Activated T-cell treated with anti-CD3 and anti-CD28 coated beads, Interleukin-2, amount 50 U/mL, for 72 hours (primary cell): ENCODE data around the gene ACP5. TPM values are rescaled to one million over a fixed set of nuclear protein-coding genes. Genes with fewer than 3 reads are reported as not detected.
"Not testable (repeated sequence)": the region's sequence is repeated elsewhere in the genome, so short reads cannot be mapped to it uniquely, and the experiment has no call there.

ENCODE experiments used
- ATAC-seq, 2 donors: fragments of 150-1000 bp; cut with Tn5 transposase; replicated peaks in 1 of 2; 2 replicates each; pipeline ENCODE4 v1.10.0; 2021; ENCODE audit warnings: moderate library complexity in 2 of 2, mild to moderate bottlenecking in 1 of 2
- DNase-seq, 2 donors: peaks; one replicate each; pipeline ENCODE4 v3.0.0; 2021 to 2022; ENCODE audit warnings: mixed read lengths in 1 of 2
- H3K27ac Mint-ChIP-seq: one replicate; pipeline ENCODE4 v1.8.0; 2022; ENCODE audit warnings: mild to moderate bottlenecking, moderate library complexity, mixed read lengths
- H3K27me3 Mint-ChIP-seq: one replicate; pipeline ENCODE4 v1.8.0; 2022; ENCODE audit warnings: low read depth, mixed read lengths
- H3K36me3 Mint-ChIP-seq, 2 donors: one replicate each; pipeline ENCODE4 v1.8.0; 2022; ENCODE audit warnings: mixed read lengths in 2 of 2, mild to moderate bottlenecking in 1 of 2; ENCODE audit not compliant: insufficient read depth in 2 of 2
- H3K4me1 Mint-ChIP-seq: one replicate; pipeline ENCODE4 v1.8.0; 2022; ENCODE audit warnings: low read depth, mixed read lengths
- H3K4me3 Mint-ChIP-seq, 2 donors: one replicate each; pipeline ENCODE4 v1.8.0; 2022; ENCODE audit warnings: mild to moderate bottlenecking in 2 of 2, mixed read lengths in 2 of 2, moderate library complexity in 2 of 2
- H3K9me3 Mint-ChIP-seq, 2 donors: one replicate each; pipeline ENCODE4 v1.8.0; 2022; ENCODE audit warnings: mixed read lengths in 2 of 2
- total RNA-seq, 2 donors: library from RNA; stranded (reverse); gene quantifications; one replicate each; pipeline ENCODE4 v1.2.3, GENCODE V29; 2022

The ACP5 gene
- 10 to 100 TPM; 22.9 to 31.5 TPM for total RNA-seq

GRCh38 chr19:11577451-11578257, at the start of gene ACP5:
Gene ACP5 (minus strand): TSS chr19:11577645. CDS start chr19:11577317, 328 bp downstream.
- Mint-ChIP-seq H3K9me3 (no peaks in the 10 kb centered on the region), H3K36me3 (peaks cover 1 to 3% of the 10 kb centered on the region in 2 donors), H3K4me1 (peaks cover 45% of the 10 kb centered on the region), H3K4me3 (peak within 1 kb of the TSS; percentile 74 to 75), H3K27ac (no peak within 1 kb of the TSS), H3K27me3 (no peaks in the 10 kb centered on the region)
- DNase-seq (no peak), ATAC-seq (no peak)

- Mint-ChIP-seq H3K9me3 (peaks cover under 1 to 2% of the 10 kb centered on the region in 2 donors), H3K27me3 (peaks cover 20% of the 10 kb centered on the region), H3K27ac (no peak overlapping the region), H3K36me3 (peaks cover 3 to 7% of the 10 kb centered on the region in 2 donors), H3K4me1 (peaks cover 18% of the 10 kb centered on the region), H3K4me3 (no peak overlapping the region)
- DNase-seq (no peak), ATAC-seq (no peak)
These were observed 48.8 kb upstream of the ACP5 start for GRCh38 chr19:11626252-11626651.

GRCh38 chr19:11624069-11624463, 46.6 kb upstream of the ACP5 start:
- Mint-ChIP-seq H3K27me3 (peaks cover 13% of the 10 kb centered on the region), H3K9me3 (peaks cover 0 to 5% of the 10 kb centered on the region in 2 donors), H3K4me1 (peaks cover 18% of the 10 kb centered on the region), H3K27ac (no peak overlapping the region), H3K4me3 (peak overlapping the region; percentile 76 to 78), H3K36me3 (peaks cover 17 to 19% of the 10 kb centered on the region in 2 donors)
- peak; percentile 70 to 79 for ATAC-seq
- no peak for DNase-seq

GRCh38 chr19:11622401-11622800, 45.0 kb upstream of the ACP5 start:
- Mint-ChIP-seq H3K4me1 (peaks cover 18% of the 10 kb centered on the region), H3K27me3 (peaks cover 13% of the 10 kb centered on the region), H3K36me3 (peaks cover 31 to 34% of the 10 kb centered on the region in 2 donors), H3K9me3 (peaks cover 1 to 15% of the 10 kb centered on the region in 2 donors)
- not testable (repeated sequence) for DNase-seq, ATAC-seq, H3K27ac Mint-ChIP-seq, H3K4me3 Mint-ChIP-seq

- no peak for DNase-seq
- Mint-ChIP-seq H3K4me3 (no peak overlapping the region), H3K4me1 (peaks cover 18% of the 10 kb centered on the region), H3K27me3 (peaks cover 6% of the 10 kb centered on the region), H3K9me3 (peaks cover 7 to 23% of the 10 kb centered on the region in 2 donors), H3K36me3 (peaks cover 39 to 48% of the 10 kb centered on the region in 2 donors), H3K27ac (no peak overlapping the region)
- no peak for ATAC-seq
These were observed 43.1 kb upstream of the ACP5 start for GRCh38 chr19:11620553-11620952.

- peaks cover 10 to 24% of the 10 kb centered on the region in 2 donors for H3K9me3 Mint-ChIP-seq
These were observed 40.0 kb upstream of the ACP5 start for GRCh38 chr19:11617180-11618062.

GRCh38 chr19:11612816-11613511, 35.5 kb upstream of the ACP5 start:
- no peaks in the 10 kb centered on the region for H3K27me3 Mint-ChIP-seq
- peaks cover 6% of the 10 kb centered on the region for H3K4me1 Mint-ChIP-seq

More at GRCh38 chr19:11617180-11618062, 40.0 kb upstream of the ACP5 start:
- no peaks in the 10 kb centered on the region for H3K27me3 Mint-ChIP-seq
- peaks cover 6% of the 10 kb centered on the region for H3K4me1 Mint-ChIP-seq
- ATAC-seq: no peak
- no peak for DNase-seq
- H3K36me3 Mint-ChIP-seq: peaks cover 46 to 55% of the 10 kb centered on the region in 2 donors
- no peak overlapping the region for H3K27ac Mint-ChIP-seq
- no peak overlapping the region for H3K4me3 Mint-ChIP-seq

GRCh38 chr19:11611730-11612129, 34.3 kb upstream of the ACP5 start:
- peaks cover 6% of the 10 kb centered on the region for H3K4me1 Mint-ChIP-seq
- DNase-seq (no peak), ATAC-seq (no peak)
- H3K4me3 Mint-ChIP-seq: no peak overlapping the region
- no peaks in the 10 kb centered on the region for H3K27me3 Mint-ChIP-seq
- no peak overlapping the region for H3K27ac Mint-ChIP-seq
- peaks cover 21 to 32% of the 10 kb centered on the region in 2 donors for H3K36me3 Mint-ChIP-seq
- peaks cover 4 to 11% of the 10 kb centered on the region in 2 donors for H3K9me3 Mint-ChIP-seq

More at GRCh38 chr19:11612816-11613511, 35.5 kb upstream of the ACP5 start:
- Mint-ChIP-seq H3K27ac (no peak overlapping the region), H3K4me3 (peak overlapping the region in 1 of 2 donors; percentile 39), H3K9me3 (peaks cover 8 to 13% of the 10 kb centered on the region in 2 donors), H3K36me3 (peaks cover 24 to 32% of the 10 kb centered on the region in 2 donors)
- no peak for ATAC-seq
- DNase-seq: no peak

GRCh38 chr19:11606484-11606883, 29.0 kb upstream of the ACP5 start:
- ATAC-seq: no peak
- H3K9me3 Mint-ChIP-seq: peaks cover 4 to 13% of the 10 kb centered on the region in 2 donors
- no peak overlapping the region for H3K4me3 Mint-ChIP-seq
- H3K27ac Mint-ChIP-seq: no peak overlapping the region
- no peak for DNase-seq
- peaks cover 9% of the 10 kb centered on the region for H3K4me1 Mint-ChIP-seq
- peaks cover 25 to 42% of the 10 kb centered on the region in 2 donors for H3K36me3 Mint-ChIP-seq
- H3K27me3 Mint-ChIP-seq: no peaks in the 10 kb centered on the region

- not testable (repeated sequence) for DNase-seq, H3K36me3 Mint-ChIP-seq, H3K9me3 Mint-ChIP-seq, H3K27me3 Mint-ChIP-seq, H3K27ac Mint-ChIP-seq, ATAC-seq
- peak overlapping the region in 1 of 2 donors; percentile 12 for H3K4me3 Mint-ChIP-seq
- peaks cover 40% of the 10 kb centered on the region for H3K4me1 Mint-ChIP-seq
These were observed 22.3 kb upstream of the ACP5 start for GRCh38 chr19:11599704-11600103.

GRCh38 chr19:11598746-11599145, 21.3 kb upstream of the ACP5 start:
- Mint-ChIP-seq H3K4me3 (peak overlapping the region; percentile 73 to 94), H3K27ac (peak overlapping the region; percentile 68)

GRCh38 chr19:11598103-11598483, 20.6 kb upstream of the ACP5 start:
- H3K4me3 Mint-ChIP-seq: peak overlapping the region; percentile 94
- ATAC-seq (no peak), DNase-seq (no peak)
- H3K27me3 Mint-ChIP-seq: no peaks in the 10 kb centered on the region
- no peaks in the 10 kb centered on the region for H3K9me3 Mint-ChIP-seq
- H3K36me3 Mint-ChIP-seq: peaks cover 2 to 3% of the 10 kb centered on the region in 2 donors
- peak overlapping the region; percentile 10 for H3K27ac Mint-ChIP-seq
- peaks cover 40% of the 10 kb centered on the region for H3K4me1 Mint-ChIP-seq

More at GRCh38 chr19:11598746-11599145, 21.3 kb upstream of the ACP5 start:
- no peak for DNase-seq
- no peak for ATAC-seq
- H3K9me3 Mint-ChIP-seq: no peaks in the 10 kb centered on the region
- peaks cover 40% of the 10 kb centered on the region for H3K4me1 Mint-ChIP-seq
- no peaks in the 10 kb centered on the region for H3K27me3 Mint-ChIP-seq
- H3K36me3 Mint-ChIP-seq: peaks cover 2 to 4% of the 10 kb centered on the region in 2 donors
